ENCODE measurements around the gene TRDN.
"Not testable (repeated sequence)": the region's sequence is repeated elsewhere in the genome, so short reads cannot be mapped to it uniquely, and the experiment has no call there.

The TRDN gene

DNA sequence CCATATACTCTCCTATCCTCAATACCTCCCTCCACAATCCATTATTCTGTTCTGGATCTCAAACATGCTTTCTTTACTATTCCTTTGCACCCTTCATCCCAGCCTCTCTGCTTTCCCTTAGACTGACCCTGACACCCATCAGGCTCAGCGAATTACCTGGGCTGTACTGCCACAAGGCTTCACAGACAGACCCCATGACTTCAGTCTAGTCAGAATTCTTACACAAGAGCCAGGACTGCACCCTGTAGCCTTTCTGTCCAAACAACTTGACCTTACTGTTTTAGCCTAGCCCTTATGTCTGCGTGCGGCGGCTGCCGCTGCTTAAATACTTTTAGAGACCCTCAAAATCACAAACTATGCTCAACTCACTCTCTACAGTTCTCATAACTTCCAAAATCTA lies 76.9 kb downstream of the TRDN start:
- not testable (repeated sequence) for DNase-seq

DNA sequence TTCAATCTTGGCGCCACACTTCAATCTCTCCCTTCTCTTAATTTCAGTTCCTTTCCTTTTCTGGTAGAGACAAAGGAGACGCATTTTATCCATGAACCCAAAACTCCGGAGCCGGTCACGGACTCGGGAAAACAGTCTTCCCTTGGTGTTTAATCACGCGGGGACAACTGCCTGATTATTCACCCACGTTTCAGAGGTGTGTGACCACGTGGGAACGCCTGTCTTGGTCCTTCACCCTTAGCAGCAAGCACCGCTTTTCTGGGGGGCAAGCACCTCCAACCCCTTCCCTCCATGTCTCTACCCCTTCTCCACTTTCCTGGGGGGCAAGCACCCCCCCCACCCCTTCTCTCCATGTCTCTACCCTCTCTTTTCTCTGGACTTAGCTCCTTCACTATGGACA lies 79.3 kb downstream of the TRDN start:
- not testable (repeated sequence) for DNase-seq

DNA sequence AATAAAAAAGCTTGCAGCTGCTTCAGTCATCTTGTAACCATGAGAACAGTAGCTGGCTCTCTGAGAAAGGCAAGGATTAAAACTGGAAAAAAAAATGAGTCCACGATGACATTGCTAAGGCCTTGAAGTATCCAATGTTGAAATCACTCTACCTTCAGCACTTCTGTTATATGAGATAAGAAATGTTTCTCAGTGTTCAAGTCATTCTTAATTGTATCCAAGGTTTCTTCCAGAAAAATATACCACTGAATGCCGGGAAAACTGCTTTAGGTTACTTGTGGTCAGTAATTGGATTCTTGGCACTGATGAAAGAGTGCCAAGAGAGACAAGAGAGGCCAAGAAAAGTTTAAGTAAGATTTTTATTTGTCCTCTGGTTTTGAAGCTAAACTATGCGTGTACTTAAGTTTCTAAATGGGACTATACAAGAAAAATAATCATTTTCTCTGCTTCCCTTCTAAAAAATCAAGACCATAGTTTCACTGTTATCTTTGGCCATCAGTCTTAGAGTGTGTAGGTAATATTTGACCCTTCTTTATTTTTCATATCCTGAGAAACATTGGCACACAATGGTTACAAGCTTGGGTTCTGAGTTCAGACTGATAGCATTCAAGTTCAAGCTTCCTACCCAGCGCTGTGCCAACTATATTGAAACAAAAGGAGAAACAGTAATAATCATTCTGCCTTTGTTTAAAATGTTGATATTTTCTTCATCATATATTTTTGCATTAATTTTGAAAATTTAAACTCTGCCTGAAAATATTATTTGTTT lies 84.6 kb downstream of the TRDN start:
- no peak for DNase-seq

DNA sequence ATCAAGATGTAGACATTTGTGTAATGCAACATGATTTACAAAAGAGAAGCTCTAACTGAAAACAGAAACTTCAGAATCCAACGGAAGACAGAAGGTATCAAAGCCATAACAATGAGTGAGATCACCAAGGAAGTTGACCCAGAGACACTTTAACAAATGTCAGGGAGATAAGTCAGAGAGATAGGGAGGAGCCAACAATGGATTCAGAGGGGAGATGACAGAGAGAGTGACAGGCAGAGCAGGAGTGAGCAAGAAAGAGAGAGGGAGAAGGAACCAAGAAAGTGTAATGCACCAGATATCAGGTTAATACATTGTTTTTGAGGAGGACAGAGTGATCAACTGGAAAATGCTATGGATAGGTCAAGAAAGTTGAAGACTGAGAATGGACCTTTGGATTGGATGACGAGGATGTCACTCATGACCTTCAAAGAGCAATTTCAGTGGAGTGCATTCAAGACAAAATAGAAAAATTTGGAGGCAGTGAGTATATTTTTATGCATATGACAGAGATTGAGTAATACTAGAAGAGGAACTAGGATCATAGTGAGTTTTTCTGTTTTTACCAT lies 86.6 kb downstream of the TRDN start:
- DNase-seq, result no peak

DNA sequence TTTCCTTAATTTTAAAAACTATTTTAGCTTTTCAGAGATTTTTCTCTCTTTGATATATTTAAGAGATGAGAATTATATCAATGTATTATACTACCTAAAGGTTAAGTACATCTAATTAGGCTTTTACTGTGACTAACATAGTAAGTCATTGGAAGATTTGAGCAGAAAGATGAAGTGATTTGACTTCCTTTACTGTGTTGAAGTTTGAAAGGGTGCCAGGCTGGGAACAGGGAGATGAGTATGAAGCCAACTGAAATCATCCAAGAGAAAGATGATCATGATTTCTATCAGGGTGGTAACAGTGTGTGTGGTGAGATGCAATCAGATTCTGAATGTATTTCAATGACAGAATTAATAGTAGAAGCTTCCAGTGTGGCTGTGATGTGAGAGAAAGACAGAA lies 87.3 kb downstream of the TRDN start:
- DNase-seq, result no peak

DNA sequence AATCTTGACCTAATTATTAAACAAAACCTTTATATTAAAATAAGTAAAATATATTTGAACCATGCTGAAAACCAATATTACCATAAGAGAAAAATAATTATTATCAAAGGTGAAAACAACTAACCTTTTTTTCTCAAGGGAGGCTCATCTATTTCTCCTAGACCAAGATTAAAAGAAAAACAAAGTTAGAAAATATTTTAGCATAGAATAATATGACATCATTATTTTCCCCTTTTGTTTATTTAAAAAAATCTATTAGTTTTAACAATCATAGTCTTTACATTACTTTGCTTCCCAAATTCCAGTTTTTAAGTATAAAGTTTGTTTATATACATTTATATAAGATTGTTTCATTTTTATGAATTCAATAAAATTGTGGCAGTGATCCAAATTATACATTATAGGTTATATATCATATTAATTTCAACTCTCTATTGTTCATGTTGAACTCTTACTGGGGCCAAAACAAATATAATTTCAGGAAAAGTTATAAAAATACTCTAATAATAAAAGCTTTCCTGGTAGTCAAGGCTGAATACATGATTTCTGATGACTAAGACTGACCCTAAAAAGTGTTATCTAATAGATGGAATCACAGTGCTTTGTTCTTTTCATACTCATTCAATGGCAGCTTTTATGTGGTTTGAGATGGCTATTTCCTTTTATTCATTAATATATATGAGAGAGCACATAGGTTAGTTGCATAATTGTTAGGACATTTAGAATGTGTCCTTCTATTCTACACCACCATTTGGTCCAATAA lies 89.4 kb downstream of the TRDN start:
- DNase-seq, result no peak

DNA sequence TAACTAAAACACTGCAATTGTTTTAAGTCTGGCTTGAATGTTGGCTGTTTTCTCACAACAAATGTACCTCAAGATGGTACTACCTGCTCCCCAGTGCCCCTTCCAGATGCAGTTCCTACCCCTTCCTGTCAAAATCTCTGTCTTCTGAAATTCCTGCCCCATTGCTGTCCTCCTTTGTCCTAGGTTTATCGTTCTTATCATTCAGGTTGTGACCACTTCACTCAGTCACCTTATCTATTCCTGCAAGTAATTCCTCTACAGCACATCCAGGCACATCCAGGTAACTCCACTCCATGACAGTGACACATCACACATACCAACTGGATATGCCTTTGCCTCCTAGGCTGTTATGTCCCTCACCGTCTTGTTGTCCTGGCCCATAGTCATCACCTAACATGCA lies 90.2 kb downstream of the TRDN start:
- DNase-seq, result no peak

DNA sequence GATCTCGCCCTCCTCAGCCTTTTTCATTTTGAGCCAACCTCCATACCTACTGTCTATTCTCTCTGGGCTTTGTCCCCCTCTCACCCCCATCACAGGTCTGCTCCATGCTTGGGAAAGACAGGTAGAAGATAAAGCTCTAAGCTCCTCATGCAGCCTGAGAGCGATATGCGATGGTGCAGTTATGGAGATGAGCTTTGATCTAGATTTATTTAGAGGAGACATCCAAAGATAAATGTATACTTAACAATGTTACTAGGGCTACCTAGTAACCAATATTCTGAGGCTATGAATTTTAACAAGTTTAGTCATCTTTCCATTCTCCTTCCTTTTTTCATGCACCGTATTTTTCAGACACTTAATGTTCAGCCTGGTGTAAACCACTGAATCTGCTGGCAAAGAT lies 95.3 kb downstream of the TRDN start:
- DNase-seq, result no peak

DNA sequence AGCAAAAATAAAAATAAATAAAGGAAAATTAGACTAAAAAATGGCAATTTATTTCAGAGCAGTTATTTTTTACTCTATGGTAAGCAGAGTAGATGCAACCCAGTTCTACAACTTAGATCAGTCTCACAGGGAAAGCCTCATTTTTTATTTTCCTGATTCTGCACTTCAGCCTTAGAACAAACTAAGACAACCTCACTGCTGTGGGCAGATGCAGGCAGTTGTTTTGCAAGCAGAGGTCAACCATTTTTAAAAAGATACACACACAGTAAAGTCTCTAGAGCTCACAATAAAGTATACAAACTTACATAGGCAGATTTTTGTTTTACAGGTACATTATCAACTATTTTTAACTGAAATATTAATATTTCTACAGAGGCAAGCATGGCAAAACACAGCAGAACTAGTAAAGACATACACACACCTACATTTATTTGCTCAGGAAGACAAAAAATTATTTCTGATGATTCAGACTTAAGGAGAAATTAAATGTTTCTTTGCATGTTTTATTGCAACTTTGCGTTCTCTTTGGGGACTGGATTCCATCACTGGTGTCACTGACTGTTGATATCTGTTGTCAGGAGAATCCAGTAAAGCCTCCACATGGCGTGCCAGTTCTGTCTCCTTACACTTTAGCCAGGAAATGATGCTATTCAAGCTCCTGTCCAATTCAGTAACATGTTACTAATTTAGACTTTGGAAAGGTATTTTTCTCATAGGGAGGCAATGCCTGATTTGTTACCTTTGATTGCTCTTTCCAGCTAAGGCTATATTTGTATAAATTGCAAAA lies 102.7 kb downstream of the TRDN start:
- no peak for DNase-seq

DNA sequence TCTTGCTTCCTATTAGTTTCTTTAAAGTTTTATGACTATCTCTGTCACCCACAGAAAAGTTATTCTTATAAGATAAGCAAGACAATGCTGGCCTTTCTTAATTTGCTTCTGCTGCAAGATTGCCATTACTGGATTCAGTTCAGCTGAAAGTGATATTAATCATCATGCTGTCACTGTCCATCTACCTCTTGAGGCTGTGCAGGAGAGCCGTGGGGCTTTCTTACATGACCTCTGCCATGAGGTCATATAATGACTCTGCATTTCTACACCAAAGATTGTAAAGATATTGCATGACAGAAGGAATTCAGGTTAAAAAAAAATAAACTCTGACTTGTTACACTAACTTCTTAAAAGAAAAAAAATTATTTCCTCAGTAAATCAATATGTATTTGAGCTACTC lies 106.9 kb downstream of the TRDN start:
- DNase-seq, result no peak

DNA sequence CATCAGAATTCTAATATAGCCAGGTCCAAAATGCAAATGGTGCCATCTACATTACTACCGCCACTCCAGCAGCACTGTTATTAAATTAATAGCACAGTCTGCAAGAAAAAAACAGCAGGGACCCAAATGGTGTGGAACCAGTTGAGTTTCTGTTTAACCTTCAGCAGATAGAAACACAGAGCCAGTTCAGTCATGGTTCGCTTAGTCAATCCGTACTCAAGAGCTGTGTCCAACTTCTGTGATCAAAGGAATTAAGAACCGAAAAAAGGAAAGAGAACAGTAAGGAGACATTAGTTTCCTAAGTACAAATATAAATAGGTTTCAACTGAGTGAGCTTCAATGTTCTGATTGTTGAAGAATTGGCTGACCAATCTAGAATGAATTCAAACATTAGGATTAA lies 107.7 kb downstream of the TRDN start:
- DNase-seq, result no peak

DNA sequence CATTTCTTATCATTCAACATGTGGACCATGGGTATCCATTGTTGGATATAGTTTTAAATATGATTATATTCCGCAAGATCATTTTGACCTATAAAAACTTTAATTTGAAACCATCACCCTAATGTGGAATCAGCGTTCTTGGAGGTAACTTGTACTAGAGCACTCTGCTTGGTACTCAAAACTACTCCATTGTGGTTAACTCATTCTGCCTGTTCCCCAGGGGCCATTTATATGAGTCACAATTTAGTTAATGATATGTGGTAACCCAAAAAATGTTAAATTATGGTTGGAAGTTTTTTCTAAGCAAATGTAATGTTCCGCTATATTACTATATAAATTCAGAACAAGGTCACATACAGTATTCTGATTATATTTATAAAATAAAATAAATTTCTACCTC lies 109.3 kb downstream of the TRDN start:
- no peak for DNase-seq

DNA sequence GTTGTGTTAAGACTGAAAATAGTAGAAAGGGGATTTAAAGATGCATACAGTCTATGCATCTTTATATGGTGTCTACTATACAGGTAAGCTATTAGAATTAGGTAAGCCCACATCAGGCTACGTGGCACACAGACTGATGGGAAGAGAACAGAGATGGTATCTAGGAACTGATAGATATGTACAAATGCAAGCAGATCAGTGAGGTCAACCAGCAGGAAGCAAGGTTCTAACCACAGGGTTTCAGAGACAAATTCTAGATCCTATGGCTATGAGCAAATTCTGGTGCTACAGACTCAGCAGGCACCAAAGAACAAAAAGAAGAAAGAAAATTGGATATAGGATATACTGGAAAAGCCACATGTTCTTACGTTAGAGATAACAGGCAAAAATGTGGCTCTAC lies 110.6 kb downstream of the TRDN start:
- no peak for DNase-seq

DNA sequence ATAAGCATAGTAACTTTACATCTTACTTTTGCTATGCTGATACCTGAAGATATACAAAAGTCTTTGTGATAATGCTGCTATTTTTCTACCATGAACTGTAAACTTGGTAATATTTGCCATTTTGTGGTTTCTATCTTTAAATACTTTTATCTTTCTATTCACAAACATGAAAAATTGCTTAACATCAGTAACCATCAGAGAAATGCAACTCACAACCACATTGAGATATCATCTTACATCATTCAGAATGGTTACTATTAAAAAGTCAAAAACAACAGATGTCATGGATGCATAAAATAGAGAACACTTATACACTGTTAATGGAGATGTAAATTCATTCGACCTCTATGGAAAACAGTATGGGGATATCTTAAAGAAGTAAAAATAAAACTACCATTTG lies 112.0 kb downstream of the TRDN start:
- no peak for DNase-seq

DNA sequence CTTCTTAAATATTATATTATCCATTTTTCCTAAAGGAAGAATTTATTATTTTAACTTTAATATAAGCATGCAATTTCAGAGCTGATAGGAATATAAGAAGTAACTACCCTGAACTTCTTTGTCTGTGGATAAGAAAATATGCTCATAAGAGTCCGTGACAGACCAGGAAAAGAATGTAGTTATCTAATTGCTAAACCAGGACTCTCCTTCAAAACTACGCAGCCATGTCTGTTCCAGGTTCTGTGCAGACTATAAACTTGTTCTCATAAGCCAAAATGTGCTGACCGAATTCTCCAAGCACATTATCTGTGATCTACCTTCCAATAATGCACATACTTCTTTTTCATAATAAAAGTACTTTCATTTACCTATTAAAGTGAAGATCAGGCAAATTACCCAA lies 116.5 kb downstream of the TRDN start:
- DNase-seq, result no peak

DNA sequence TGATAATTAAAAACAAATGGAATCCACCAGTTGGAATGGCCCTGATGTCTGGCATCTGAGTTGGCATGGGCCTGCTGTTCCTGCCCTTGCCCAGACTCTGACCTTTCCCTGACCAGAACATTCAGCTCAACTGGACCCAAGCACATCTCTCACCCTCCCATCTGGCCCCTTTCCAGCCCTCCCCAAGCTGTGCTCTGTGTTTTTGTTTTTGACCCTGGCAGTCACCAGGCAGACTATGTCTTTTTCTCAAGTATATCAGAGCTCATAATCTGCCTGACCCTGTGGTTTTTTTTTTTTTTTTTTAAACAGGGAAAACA lies 117.6 kb downstream of the TRDN start:
- no peak for DNase-seq

DNA sequence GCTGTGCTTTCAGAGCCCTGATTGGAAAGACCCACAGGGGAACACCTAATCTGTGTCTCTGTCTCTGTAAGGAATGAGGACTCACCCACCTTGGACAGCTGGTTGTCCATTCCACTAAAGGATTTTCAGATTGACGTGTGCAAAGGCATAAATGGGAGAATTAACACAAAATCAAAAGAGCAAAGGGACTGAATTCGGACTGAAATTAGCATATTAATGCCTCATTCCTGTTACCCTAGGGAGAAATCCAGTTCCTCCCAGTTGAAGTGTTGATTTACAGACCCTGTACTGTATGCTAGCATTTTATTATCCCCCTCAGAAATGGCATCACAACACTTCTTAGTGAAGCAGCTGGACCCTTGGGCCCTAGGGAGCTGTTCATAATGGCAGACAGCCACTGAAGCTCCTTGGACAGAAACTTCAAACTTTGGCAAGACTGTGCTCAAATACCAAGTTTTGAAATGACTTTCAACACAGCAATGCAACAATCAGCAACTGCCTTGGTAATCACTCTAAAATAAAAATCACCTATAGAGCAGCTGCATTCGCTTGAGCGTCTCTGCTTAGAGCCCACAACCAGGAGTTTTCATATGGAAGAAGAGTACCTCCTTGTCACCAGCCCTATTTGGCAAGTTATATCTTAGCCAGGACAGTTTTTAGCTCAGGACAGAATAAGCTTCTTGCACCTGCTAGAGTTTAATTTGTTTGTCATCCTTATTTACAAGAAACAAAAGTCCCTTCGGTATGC lies 118.1 kb downstream of the TRDN start:
- no peak for DNase-seq

DNA sequence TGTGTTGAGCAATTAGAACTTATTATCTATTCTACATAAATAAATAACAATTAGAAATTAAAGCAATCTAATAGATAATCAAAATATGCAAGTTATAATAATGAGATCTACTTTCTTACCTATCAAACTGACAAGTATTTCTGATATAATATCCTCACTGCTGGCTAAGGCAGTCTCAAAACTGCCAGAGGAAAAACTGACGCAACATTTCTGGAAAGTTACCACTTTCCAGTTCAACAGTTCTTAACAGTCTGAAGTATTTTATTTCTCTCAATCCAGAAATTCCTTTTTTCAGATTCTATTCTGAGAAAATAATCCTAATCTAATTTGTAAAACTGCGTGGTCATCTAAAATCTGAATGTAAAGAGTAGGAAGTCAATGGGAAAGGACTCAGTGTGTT lies 121.0 kb downstream of the TRDN start:
- no peak for DNase-seq

DNA sequence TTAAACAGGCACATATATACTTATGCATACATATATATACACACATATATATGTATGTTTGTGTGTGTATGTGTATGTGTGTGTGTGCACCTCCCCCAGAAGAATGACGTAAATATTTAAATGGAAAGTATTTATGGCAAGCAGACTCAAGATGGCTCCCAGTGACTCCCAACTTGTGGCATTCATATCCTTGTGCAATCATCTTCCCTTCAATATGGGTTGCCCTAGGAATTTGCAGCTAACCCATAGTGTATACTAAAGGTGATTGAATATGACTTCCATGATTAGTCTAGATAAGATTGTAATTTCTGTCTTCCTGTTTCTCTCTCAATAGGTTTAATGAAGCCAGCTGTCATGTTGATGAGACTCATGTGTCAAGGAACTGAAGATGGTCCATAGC lies 127.6 kb downstream of the TRDN start:
- no peak for DNase-seq

DNA sequence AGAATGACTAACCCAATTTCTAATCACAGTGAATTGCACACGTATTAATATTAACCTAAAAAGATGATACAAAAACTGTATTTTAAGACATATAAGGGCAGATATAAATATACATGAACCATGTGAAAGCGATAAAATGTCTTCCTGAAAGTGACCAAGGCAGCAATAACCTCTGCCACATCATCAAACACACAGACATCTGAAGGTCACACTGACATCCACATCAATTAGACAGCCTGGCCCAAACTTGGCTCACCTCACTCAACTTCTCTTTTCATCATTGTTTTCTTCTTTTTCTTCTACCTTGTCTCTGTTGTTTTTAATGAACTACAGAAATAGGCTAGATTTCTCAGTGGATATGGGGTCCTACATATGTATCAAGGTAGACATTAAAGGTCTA lies 128.5 kb downstream of the TRDN start:
- no peak for DNase-seq

DNA sequence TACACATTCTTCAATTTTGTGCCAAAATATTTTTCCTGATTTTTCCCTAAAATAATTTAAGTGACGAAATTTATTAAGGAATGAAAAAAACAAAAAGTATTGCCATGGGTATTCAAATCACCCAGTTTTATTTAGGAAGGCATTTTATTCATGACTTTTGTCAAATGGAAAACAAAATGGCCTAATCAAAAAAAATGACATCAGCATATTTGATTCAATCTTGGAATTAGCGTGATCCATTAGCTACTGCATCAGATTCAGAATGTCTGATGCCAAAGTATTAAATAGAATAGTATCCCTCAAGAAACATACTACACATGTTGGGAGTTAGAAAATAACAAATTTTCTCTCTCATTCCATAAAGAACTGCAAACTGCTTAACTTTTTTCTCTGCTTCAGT lies 129.2 kb downstream of the TRDN start:
- DNase-seq, result no peak

DNA sequence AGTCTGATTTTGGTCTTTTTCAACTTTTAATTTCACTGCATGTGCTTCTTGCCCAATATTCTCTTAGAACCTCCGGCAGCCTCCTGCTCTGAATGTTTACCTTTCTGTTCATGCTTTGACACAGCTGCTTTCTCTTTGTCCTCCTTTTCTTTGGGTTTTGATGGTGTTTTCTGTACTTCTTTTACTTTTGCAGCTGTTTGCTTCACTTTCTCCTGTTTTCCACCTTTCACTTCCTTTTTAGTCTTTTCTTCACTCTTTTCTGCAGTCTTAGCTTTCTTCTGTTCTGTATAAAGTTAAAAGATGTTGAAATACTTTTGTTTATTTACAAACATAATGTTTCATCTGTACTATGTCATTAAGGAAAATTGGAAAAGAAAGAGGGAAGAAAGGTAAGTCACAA lies 133.1 kb downstream of the TRDN start:
- DNase-seq, result no peak

DNA sequence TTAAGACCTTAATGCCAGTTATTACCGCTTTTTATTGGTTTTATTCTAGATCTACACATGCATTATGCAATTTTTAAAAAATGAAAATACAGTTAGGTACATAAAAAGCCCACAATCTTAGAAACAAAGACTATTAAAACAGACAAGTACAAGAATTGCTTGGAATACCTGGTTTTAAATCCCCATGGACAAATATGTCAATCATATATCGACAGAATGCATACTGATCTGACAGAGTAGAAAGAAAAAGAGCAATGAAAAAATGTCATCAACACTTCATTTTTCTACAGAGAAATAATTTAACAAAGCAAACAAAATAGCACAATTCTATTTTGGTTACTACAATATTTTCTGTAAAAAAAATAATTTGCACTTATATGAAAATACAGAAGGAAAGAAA lies 139.7 kb downstream of the TRDN start:
- DNase-seq, result no peak
